GM19193 (cell line): ENCODE results near the gene ENPP3.

ENCODE experiments used
- POLR2A ChIP-seq: IDR thresholded peaks from 4 replicates; pipeline ENCODE4 v1.6.1; 2011; ENCODE audit not compliant: insufficient read depth, insufficient read length; ENCODE audit errors: extremely low read depth

ENPP3 gene

DNA sequence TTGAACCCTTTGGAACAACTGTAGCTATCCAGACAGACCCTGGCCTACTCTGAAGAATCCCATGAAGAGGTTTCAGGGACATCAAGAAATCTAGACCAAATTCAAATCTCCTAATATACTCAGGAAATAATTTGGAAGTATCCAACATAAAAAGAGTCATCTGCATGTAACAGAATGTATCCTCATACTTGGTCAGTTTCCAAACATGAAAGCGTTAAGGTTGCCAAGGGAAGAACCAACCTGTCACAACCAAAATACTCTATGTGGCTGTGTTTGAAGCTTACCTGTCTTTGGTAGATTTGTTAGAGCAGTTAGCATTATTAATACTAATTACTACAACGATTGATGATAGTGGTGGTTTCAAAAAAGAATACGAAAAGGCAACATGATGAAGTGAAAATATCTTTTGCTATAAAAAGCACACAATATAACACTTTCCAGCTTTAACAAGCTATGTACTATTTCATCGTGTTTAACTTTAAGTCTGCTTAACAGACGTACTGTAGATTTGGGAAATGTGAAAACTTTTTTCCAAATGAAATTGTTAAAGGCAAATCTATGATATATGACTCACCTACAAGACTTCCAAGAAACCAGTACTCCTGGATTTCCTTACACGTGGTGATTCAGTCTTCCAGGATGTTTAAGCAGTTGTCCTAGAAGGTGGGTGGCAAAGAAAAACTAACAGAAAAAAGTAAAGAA lies 124.1 kb downstream of the ENPP3 start:
- TF ChIP-seq POLR2A, result no peak

DNA sequence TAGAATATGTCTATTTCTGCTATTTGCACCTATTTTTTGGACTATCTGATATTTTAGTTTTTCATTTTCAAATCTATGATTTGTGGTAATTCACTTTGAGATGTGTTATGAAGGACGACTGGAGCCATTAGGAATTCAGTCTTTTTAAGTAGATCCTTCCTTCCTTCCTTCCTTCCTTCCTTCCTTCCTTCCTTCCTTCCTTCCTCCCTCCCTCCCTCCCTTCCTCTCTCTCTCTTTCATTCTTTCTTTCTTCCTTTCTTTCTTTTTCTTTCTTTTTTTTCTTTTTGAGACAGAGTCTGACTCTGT lies 124.6 kb downstream of the ENPP3 start:
- no peak for TF ChIP-seq POLR2A

DNA sequence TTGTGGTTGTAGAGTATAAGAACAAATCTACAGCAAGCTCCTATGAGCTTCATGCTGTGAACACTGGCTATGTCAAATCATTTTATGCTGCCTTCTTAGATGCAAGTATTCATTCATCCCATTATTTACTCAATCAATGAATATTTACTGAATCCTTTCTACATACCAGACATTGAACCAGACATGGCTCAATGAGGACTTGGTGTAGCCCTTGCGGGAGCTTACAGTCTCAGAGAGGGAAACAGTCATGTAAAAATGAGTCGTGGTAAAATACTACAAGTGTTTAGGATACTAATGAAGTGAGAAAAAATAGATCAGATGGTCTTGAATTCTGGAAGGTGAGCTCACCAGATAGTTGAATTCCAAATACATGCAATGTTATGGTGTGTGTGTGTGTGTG lies 125.9 kb downstream of the ENPP3 start:
- no peak for TF ChIP-seq POLR2A

DNA sequence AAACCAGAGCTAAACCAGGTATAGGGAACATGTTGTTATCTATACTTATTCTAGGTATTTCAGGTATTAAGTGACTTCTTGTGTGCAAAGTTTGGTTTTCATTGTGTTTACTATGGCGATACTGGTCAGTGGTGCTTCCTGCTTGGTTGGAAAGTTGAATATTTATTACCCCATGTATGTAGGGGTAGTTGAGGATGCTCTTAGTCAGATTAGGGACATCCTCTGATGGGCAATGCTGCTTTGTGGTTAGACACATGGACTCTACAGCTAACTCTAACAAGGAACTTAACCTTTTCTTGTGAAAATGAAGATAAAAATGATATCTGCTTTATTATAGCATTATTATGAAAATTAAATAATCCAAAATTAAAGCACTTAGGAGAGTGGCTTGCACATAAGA lies 126.6 kb downstream of the ENPP3 start:
- TF ChIP-seq POLR2A, result no peak

DNA sequence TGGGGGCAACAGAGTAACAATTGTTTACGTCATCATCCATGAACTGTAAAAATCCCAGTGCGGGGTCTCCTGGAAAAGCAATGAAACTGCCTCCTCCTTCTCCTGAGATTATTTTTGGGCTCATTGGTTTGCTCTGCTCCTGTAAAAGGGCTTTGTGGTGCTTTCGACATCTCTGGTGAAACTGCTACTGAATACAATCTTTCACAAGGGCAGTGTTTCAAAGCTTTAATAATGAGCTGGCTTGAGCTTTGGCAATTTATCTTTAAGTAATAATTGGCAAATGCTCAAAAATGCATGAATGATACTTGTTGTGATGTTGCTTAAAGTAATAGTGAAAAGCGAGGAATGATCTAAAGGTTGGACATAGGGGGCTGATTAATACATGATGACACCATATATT lies 127.2 kb downstream of the ENPP3 start:
- TF ChIP-seq POLR2A, result no peak

DNA sequence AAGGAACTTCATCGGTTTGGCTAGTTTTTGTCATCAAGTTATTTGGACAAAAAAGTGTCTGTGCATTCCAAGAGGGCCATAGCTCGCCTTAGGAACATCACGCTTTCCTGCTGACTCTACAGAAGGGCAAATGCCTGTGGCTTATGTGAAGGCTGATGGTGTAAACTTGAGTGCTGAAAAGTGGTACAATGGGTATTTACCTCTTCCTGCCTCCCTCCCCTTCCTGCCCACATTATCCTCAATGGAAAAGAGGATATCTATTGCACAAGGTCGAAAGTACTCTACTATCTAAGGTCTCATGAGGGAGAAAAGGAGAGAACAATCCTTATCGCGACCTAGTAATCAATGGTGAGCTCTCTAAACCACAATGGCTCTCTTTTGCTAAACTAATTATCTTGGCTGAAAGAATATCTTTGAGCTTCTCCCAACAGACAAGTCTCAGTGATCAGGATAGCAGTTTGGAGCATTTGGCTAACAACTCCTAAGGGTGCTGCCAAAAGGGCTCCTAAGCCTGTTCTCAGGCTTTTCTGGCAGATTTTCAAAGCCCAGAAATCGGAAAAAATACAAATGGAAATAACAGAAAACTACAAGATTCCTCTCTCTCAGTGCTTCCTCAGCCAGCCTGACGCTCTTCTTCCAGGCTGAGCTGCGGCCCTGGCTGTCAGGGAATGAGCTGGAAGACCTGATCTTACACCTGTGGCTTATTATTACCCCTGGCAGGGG lies 128.1 kb downstream of the ENPP3 start:
- no peak for TF ChIP-seq POLR2A

DNA sequence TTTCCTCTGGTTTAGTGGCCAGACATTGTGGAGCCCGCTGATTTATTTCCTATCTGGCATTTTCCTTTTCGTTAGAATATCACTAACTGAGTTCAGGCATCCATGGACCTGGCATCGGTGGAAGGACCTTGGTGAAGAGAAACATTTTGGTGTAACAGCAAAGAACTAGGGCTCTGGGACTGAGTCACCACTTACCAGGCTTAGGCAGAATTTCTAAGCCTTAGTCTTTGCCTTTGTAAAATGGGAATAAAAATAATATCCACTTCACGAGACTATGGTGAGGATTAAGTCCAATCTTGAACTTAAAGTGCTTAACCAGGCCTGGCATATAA lies 128.7 kb downstream of the ENPP3 start:
- no peak for TF ChIP-seq POLR2A

DNA sequence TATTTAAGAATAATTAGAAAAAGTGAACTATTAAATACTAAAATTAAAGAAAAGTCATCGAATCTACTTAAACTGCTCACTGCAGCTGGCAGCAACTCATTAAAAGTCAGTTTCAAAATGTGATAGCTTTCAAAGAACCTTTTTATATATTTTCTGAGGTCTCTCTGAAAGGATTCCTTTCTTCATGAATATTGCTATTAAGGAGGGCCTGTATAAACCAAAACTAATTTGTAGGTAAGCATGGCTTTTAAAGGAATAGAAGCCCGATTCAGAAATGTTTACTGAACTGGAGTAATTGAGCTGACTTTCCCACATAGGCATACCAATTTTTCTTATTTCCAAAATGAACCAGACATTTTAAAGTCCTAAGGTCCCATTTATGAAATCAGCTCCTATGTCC lies 129.5 kb downstream of the ENPP3 start:
- TF ChIP-seq POLR2A, result no peak

DNA sequence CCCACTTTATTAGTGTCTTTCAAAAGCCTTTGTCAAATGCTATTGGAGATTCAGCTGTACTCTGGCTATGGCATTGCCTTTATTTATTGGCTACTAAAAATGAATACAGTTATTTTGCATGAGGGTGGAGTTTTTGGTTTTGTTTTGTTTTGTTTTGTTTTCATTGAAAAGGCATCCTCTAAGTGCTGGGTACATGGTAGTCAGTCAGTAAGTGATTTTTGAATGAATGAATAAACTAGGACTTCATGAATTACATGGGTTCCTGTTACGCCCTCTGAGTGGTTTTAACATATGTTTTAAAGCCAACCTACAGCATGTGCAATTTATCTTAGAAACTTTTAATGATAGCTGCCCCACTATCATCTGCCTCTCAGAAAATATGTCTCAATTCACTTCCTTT lies 131.9 kb downstream of the ENPP3 start:
- no peak for TF ChIP-seq POLR2A

DNA sequence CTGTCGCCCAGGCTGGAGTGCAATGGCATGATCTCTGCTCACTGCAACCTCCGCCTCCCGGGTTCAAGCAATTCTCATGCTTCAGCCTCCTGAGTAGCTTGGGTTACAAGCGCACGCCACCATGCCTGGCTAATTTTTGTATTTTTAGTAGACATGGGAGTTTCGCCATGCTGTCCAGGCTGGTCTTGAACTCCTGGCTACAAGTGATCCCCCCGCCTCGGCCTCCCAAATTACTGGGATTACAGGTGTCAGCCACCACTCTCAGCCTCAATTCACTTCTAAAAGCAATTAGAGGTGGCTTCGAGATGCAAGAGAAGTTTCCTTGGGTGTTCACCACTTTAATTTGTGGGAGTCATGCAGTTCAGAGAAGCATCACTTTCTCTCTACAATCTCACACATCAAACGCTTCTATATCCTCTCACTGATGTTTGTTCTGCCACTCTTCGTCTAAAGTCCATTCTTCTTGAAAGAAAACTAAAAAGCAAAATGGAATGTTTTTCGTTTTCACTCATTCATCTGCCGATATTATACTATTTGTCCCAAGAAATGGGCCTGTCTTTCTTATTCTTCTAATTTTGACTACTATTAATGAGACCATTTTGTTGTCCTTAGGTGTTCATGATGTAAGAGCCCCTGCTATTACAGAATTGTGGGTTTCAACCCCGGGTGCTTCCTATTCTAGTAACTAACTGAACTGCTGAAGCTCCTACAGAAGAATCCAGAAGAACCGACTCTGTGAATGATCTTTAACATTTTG lies 132.5 kb downstream of the ENPP3 start:
- no peak for TF ChIP-seq POLR2A

DNA sequence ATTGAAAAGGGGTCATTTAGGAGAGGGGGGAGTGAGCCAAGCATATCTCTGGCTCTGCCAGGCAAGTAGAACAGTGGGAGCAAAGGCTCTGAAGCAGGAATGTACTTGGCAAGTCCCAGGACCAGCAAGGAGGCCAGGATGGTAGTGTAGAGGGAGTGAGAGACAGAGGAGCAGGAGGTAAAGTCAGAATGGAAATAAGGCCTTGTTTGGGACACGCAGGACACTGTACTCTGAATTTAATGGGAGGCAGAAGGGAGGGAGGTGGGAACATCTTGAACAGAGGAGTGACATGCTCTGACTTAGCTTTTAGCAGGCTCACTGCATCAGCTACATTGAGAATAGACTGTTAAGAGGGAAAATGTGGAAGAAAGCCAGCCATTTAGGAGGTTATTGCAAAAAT lies 133.7 kb downstream of the ENPP3 start:
- TF ChIP-seq POLR2A, result no peak

DNA sequence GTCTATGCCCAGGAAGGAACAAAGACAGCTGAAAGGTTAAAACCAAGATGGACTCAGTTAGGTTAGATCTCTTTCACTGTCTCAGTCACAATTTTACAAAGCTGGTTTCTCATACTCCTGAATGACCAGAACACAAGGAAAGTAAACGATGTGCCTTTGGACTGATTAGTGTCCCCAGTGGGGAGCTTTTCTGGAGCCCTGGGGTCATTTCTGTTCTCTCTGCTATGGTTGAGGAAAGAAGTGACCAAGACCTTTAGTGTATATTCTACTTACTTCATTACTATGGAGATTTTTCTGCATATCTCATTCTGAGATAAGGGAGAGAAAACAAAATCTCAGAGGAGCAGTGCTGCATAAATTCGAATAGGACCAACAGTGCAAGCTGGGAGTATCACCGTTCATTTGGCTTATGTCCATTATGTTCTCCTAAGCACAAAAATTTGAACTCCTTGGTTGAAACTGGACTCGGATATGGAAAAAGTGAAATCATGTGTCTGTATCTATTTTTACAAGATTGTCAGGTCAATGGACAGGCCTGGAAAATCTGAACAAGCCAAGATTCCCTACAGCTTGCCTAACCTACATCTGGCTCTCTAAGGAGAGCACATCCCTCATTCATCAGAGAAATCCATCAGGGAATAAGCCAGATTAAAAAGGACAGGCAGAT lies 136.3 kb downstream of the ENPP3 start:
- TF ChIP-seq POLR2A, result no peak

DNA sequence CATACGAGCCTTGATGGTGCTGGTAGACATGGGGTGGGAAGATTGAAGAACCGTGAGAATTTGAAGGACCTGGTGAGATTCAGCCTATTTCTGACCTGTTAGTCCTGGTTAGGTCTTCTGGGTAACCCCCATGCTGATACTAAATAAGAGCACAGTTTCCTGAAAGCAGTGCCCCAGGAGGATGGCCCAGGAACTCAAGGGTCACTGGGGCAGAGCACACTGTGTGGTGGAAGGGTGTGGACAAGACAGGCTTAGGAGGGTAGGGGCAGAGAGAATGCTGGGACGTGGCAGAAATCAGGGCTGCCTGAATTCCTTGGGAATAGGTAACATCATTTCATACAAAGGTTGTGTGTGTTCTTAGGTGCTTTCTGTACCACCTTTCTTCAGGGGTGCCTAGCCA lies 138.8 kb downstream of the ENPP3 start:
- no peak for TF ChIP-seq POLR2A

DNA sequence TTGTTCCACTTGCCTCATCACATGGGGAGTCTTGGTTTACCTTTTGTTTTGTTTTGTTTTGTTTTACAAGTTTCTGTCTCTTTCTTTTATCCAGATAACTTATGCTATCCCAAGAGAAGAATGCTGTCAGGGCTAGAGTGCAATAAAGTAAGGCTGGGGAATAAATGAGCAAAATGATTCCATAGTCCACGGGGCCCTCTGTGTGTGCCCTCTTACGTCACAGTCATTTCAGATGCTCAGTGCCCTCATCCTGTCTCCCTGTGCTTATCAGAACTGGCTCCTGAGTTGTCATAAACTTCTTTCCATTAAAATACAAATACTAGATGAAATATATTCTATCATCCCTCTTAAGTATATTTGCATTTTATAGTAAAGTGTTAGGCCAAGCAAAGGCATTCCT lies 139.9 kb downstream of the ENPP3 start:
- TF ChIP-seq POLR2A, result no peak

DNA sequence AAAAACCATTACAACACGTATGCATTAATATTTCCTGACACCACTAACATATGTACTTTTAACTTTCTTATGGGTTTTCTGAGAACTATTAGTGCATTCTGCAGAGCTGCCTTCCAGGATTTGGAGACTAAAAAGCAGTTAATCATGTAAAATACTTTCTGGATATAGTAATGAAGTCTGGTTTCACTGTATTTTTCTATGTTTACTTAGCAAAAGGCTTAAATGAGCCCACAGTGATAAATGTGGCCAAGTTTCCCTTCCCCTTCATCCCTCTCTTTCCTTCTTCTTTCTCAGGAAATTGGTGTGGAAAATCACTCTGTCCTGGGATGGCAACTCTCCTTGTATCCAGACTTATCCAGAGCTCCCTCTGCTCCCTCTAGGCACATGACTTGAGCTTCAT lies 141.1 kb downstream of the ENPP3 start:
- TF ChIP-seq POLR2A, result no peak
